Activated CD8-positive, alpha-beta memory T cell treated with anti-CD3 and anti-CD28 coated beads, Interleukin-2, amount 50 U/mL, for 48 hours (primary cell): ENCODE measurements around the gene PTGER3.
"Not testable (repeated sequence)": the region's sequence is repeated elsewhere in the genome, so short reads cannot be mapped to it uniquely, and the experiment has no call there.

ENCODE experiments used
- DNase-seq: peaks from one replicate; pipeline ENCODE4 v3.0.0-alpha.2; 2020

PTGER3 gene

DNA sequence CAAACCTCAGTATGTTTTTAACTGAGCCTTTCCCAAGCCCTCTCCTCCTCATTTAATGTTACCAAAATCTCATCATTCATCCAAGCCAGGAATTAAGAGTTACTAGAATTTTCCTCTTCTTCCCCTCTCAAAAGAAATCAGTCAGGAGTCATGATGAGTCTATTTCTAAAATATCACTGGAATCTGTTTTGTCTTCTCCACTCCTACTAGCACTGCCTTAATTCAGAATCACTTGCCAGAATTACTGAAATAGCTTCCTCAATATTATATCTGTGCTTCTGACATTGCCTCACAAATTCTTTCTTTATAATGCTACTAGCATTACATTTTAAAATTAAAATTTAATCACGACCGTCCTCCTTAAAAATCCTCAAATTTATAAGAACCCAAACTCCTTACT, 106.1 kb downstream of the PTGER3 start:
- DNase-seq: no peak

DNA sequence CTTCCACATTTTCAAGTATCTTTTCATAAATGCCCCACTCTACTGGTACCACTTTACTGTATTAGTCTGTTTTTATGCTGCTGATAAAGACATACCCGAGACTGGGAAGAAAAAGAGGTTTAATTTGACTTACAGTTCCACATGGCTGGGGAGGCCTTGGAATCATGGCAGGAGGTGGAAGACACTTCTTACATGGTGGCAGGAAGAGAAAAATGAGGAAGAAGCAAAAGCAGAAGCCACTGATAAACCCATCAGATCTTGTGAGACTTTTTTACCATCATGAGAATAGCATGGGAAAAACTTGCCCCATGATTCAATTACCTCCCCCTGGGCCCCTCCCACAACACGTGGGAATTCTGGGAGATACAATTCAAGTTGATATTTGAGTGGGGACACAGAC, 107.2 kb downstream of the PTGER3 start:
- DNase-seq: not testable (repeated sequence)

DNA sequence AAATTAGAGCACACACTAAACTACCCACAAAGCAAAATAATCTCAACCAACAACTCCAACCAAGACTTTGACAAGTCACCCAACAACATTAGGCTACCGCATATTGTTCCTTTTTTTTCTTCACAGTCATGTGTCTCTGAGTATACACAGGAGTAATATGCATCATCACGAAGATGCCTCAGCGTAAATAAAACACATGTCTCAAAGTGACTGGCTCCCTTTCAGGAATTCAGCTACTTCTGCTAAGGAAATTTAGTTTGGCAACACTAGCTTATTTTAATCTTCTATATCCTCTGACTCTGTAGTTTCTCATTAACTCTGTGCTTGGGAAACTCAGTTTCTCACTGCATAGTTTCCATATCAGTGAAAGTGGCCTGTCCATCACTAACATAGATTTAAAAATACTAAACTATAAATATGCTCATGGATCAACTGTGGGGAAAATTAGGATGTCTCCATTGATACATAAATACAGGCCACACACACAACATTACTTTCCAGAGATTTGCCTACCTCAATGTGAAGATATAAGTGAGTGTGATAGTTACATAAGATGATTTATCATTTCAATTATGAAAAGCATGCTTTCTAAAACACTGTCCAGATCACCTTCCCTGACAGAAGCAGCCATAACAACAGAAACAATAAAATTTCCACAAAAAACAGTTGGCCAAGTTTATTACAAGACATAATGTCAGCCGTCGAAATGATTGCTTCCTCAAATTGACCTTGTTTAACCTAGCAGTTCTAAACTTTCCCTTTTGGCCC, 113.2 kb downstream of the PTGER3 start:
- no peak for DNase-seq

DNA sequence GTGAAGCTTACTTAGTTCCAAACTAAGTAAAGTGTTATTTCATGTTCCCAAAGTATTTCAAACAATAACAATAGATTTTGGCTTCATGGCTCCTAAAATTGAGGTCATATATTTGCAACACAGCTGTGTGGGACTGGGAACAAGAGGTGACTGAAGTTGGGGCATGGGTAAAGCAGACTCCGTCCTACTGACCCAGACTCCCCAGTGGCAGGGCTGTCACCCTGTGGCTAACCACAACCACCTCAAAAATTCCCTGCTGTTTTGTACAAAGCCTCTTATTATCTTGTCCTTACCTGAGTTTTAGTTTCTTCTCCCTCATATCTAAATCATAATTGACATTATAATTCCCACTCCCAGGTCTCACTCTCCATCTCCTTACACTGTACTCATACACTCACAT, 117.6 kb downstream of the PTGER3 start:
- DNase-seq: no peak

DNA sequence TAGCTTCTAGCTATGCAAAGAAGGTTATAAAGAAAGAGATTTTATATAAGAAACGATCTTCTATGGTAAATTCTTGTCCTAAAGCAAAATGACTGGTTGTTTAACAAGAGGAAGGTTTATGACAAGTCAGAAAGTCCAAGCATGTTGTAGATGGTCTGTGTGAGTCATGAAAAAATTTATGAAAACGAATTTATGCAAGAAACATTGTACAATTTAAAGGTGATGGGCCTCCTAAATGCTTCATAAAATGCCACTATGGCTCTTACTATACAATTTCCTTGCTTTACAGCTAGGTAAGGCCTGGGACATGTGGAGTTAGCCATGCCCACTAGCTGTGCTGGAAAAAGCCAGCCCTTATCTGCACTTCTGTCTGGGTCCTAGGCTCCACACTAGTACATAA, 125.4 kb downstream of the PTGER3 start:
- no peak for DNase-seq
